ENCODE data around the gene FGF5. TPM values are rescaled to one million over a fixed set of nuclear protein-coding genes. Genes with fewer than 3 reads are reported as not detected.
"Not testable (repeated sequence)": the region's sequence is repeated elsewhere in the genome, so short reads cannot be mapped to it uniquely, and the experiment has no call there.

FGF5 gene
- polyA plus RNA-seq, 1 donor = 0.25 TPM

GRCh38 chr4:80232707-80233370 is 33.6 kb upstream of the FGF5 start:
- H3K9me3 ChIP-seq (ENCODE audit: control insufficient read depth, low read depth, low read length) = no peaks in the 10 kb centered on the region
- H3K4me1 ChIP-seq (ENCODE audit: control insufficient read depth, insufficient read depth, low read length) = no peaks in the 10 kb centered on the region
- 88% methylated on average over 2 of the region's 2 CpGs for WGBS (ENCODE audit: insufficient coverage, low lambda C conversion rate)

DNA sequence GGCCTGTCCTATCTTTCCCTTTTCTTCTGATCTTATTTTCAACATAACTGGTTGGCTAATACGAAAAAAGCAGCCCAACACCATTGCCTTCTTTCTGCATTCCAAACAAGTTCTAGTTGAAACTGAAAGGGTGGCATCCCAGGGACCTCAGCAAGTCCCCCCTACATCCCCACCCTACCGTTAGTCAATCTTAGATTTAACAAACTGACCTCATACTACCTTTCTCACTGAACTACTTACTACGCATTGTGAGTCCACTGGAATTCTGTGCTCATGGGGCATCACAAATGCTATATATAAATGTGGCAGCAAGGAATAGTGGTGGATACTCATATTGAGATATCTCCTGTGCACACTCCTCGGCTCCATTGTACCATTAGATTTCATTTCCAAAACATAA is 33.1 kb upstream of the FGF5 start:
- DNase-seq = no peak
- Histone ChIP-seq H3K9me3 (ENCODE audit: control insufficient read depth, low read depth, low read length) (no peaks in the 10 kb centered on the region), H3K27me3 (ENCODE audit: control insufficient read depth, insufficient read depth, low read length) (peaks cover 5% of the 10 kb centered on the region), H3K4me1 (ENCODE audit: control insufficient read depth, insufficient read depth, low read length) (no peaks in the 10 kb centered on the region), H3K36me3 (ENCODE audit: control insufficient read depth, insufficient read depth, low read length) (no peaks in the 10 kb centered on the region), H3K4me3 (ENCODE audit: low read length) (no peak overlapping the region), H3K27ac (ENCODE audit: low read length) (no peak overlapping the region)
- 100% methylated on average over 2 of the region's 4 CpGs for WGBS (ENCODE audit: insufficient coverage, low lambda C conversion rate)

More at GRCh38 chr4:80232707-80233370, 33.6 kb upstream of the FGF5 start:
- Histone ChIP-seq H3K27ac (ENCODE audit: low read length) (no peak overlapping the region), H3K27me3 (ENCODE audit: control insufficient read depth, insufficient read depth, low read length) (peaks cover 4% of the 10 kb centered on the region), H3K4me3 (ENCODE audit: low read length) (no peak overlapping the region), H3K36me3 (ENCODE audit: control insufficient read depth, insufficient read depth, low read length) (no peaks in the 10 kb centered on the region)
- DNase-seq = no peak

DNA sequence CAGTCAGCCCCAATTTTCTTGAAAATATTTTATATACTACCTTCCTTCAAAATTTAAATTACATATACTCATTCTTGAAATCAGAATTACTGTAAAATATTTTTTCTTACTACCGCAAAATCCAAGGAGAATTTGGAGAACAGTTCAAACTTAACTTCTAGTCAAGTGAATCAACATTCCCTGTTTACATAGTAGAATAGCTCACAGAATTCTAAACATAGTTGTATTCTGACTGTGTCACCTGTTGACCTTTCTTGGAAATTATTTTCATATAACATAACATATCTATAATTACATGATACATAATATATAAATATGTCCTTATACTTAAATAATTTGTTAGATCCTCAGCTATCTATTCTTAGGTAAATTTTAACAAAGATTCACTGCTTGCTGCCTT is 31.0 kb upstream of the FGF5 start:
- H3K27me3 ChIP-seq (ENCODE audit: control insufficient read depth, insufficient read depth, low read length) = peaks cover 3% of the 10 kb centered on the region
- no peaks in the 10 kb centered on the region for H3K36me3 ChIP-seq (ENCODE audit: control insufficient read depth, insufficient read depth, low read length)
- no peaks in the 10 kb centered on the region for H3K9me3 ChIP-seq (ENCODE audit: control insufficient read depth, low read depth, low read length)
- no peaks in the 10 kb centered on the region for H3K4me1 ChIP-seq (ENCODE audit: control insufficient read depth, insufficient read depth, low read length)
- H3K4me3 ChIP-seq (ENCODE audit: low read length) = no peak overlapping the region
- no peak for DNase-seq
- WGBS (ENCODE audit: insufficient coverage, low lambda C conversion rate) = 80% methylated on average over 1 of the region's 1 CpG
- H3K27ac ChIP-seq (ENCODE audit: low read length) = no peak overlapping the region

GRCh38 chr4:80237992-80238391 is 28.5 kb upstream of the FGF5 start:
- DNase-seq = no peak
- Histone ChIP-seq H3K4me3 (ENCODE audit: low read length) (no peak overlapping the region), H3K9me3 (ENCODE audit: control insufficient read depth, low read depth, low read length) (no peaks in the 10 kb centered on the region), H3K27ac (ENCODE audit: low read length) (no peak overlapping the region), H3K27me3 (ENCODE audit: control insufficient read depth, insufficient read depth, low read length) (peaks cover 5% of the 10 kb centered on the region), H3K36me3 (ENCODE audit: control insufficient read depth, insufficient read depth, low read length) (no peaks in the 10 kb centered on the region), H3K4me1 (ENCODE audit: control insufficient read depth, insufficient read depth, low read length) (no peaks in the 10 kb centered on the region)
- 92% methylated on average over 2 of the region's 6 CpGs for WGBS (ENCODE audit: insufficient coverage, low lambda C conversion rate)

DNA sequence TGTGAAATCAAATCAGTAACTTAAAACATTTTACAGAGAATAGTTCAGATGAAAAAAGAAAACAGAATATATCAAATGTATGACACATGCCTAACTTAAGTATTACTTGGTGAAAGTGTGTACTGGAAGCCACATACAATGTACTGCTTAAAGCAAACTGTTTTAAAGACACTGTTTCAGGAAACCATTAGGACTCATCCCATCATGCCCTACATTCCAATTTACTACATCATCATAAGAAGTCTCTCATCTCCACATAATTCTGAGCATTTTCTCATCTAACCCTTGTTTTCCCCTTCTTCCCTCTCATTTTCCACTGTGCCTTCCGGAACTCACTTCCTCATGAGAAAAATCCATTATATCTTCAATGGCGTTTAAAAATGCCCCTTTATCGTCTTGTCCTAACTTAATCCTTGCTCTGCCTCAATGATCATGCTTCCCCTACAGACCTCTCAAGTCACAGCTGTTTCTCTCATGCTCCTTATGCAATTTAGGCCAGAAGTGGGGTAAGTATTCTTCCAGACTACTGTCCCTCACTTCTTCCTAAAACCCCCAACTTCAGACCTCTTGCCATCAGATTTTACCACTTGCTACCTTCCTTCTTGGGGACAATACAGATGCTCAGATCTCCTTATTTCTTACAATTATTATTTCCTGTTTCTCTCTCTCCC is 26.8 kb upstream of the FGF5 start:
- Histone ChIP-seq H3K27me3 (ENCODE audit: control insufficient read depth, insufficient read depth, low read length) (peaks cover 10% of the 10 kb centered on the region), H3K27ac (ENCODE audit: low read length) (no peak overlapping the region), H3K36me3 (ENCODE audit: control insufficient read depth, insufficient read depth, low read length) (no peaks in the 10 kb centered on the region), H3K9me3 (ENCODE audit: control insufficient read depth, low read depth, low read length) (no peaks in the 10 kb centered on the region), H3K4me1 (ENCODE audit: control insufficient read depth, insufficient read depth, low read length) (no peaks in the 10 kb centered on the region), H3K4me3 (ENCODE audit: low read length) (no peak overlapping the region)
- whole genome bisulfite sequencing (ENCODE audit: insufficient coverage, low lambda C conversion rate) = 100% methylated on average over 2 of the region's 3 CpGs
- no peak for DNase-seq

DNA sequence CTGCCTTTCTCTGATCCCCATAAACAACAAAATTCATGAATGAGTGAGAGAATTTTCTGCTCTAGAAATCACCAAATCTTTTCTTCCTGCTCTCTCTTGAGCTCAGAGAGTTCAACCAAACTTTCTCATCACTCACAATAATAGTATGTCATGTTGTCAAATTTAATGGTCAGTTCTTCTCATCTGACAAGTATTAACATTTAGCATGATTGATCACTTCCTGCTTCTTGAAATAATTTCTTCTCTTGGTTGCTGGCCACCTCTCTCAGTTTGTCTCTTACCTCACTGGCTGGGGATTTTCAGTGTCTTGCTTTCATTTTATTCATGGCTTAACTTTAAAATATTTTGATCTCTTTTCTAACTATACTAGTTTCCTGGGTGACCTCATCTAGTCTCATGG is 25.5 kb upstream of the FGF5 start:
- H3K4me3 ChIP-seq (ENCODE audit: low read length) = no peak overlapping the region
- DNase-seq = no peak
- H3K27ac ChIP-seq (ENCODE audit: low read length) = no peak overlapping the region
- no peaks in the 10 kb centered on the region for H3K4me1 ChIP-seq (ENCODE audit: control insufficient read depth, insufficient read depth, low read length)
- no peaks in the 10 kb centered on the region for H3K9me3 ChIP-seq (ENCODE audit: control insufficient read depth, low read depth, low read length)
- no peaks in the 10 kb centered on the region for H3K36me3 ChIP-seq (ENCODE audit: control insufficient read depth, insufficient read depth, low read length)
- peaks cover 10% of the 10 kb centered on the region for H3K27me3 ChIP-seq (ENCODE audit: control insufficient read depth, insufficient read depth, low read length)

DNA sequence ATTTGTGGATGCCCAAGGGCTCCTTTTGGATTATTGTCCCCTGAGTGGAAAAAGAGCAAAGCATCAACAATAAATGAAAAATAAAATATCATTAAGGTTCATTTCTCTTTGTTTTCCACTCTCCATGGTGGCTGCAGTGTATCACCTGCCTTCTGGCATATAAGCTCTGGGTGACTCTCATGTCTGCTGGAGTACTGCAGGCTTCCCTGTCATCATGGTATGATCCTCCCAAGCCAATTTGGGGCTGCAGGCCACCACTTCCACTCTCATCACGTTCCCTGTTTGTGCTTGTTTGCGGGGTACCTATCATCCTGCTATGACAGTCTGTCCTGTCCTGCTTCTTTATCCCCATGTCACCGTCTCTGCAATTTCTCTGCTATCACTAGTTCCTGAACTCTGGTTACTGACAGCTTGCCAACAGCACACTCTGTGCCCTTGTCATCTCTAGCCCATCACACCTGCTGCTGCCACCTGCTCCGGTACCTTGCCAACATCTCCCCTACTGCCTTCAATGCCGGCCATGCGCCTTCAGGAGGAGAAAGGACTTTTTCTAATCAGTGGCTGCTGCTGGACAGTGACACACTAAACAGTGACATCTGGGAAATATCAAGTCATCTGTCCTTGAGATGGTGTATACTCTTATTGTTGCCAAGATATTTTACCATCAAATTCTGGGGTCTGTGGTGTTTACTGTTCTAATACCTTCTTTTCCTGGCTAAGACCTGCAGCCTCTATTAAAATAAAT is 23.0 kb upstream of the FGF5 start:
- Histone ChIP-seq H3K27ac (ENCODE audit: low read length) (no peak overlapping the region), H3K36me3 (ENCODE audit: control insufficient read depth, insufficient read depth, low read length) (no peaks in the 10 kb centered on the region), H3K4me1 (ENCODE audit: control insufficient read depth, insufficient read depth, low read length) (no peaks in the 10 kb centered on the region), H3K27me3 (ENCODE audit: control insufficient read depth, insufficient read depth, low read length) (peaks cover 11% of the 10 kb centered on the region), H3K9me3 (ENCODE audit: control insufficient read depth, low read depth, low read length) (no peaks in the 10 kb centered on the region), H3K4me3 (ENCODE audit: low read length) (no peak overlapping the region)
- WGBS (ENCODE audit: insufficient coverage, low lambda C conversion rate) = 71% methylated on average over 1 of the region's 6 CpGs
- no peak for DNase-seq

GRCh38 chr4:80247484-80247883 is 19.0 kb upstream of the FGF5 start:
- H3K36me3 ChIP-seq (ENCODE audit: control insufficient read depth, insufficient read depth, low read length); H3K27ac ChIP-seq (ENCODE audit: low read length); DNase-seq; H3K9me3 ChIP-seq (ENCODE audit: control insufficient read depth, low read depth, low read length); H3K27me3 ChIP-seq (ENCODE audit: control insufficient read depth, insufficient read depth, low read length); H3K4me3 ChIP-seq (ENCODE audit: low read length); H3K4me1 ChIP-seq (ENCODE audit: control insufficient read depth, insufficient read depth, low read length): not testable (repeated sequence)
- WGBS (ENCODE audit: insufficient coverage, low lambda C conversion rate) = no CpG with 5 or more reads among the region's 1 CpG

- no peaks in the 10 kb centered on the region for H3K36me3 ChIP-seq (ENCODE audit: control insufficient read depth, insufficient read depth, low read length)
- WGBS (ENCODE audit: insufficient coverage, low lambda C conversion rate) = no CpG with 5 or more reads among the region's 1 CpG
- H3K27ac ChIP-seq (ENCODE audit: low read length) = no peak overlapping the region
- no peaks in the 10 kb centered on the region for H3K4me1 ChIP-seq (ENCODE audit: control insufficient read depth, insufficient read depth, low read length)
- no peaks in the 10 kb centered on the region for H3K9me3 ChIP-seq (ENCODE audit: control insufficient read depth, low read depth, low read length)
- no peak overlapping the region for H3K4me3 ChIP-seq (ENCODE audit: low read length)
- DNase-seq = no peak
- H3K27me3 ChIP-seq (ENCODE audit: control insufficient read depth, insufficient read depth, low read length) = peaks cover 3% of the 10 kb centered on the region
Measured at GRCh38 chr4:80249144-80249543, 17.3 kb upstream of the FGF5 start.

GRCh38 chr4:80252427-80252826 is 14.0 kb upstream of the FGF5 start:
- H3K4me1 ChIP-seq (ENCODE audit: control insufficient read depth, insufficient read depth, low read length) = no peaks in the 10 kb centered on the region
- peaks cover 10% of the 10 kb centered on the region for H3K27me3 ChIP-seq (ENCODE audit: control insufficient read depth, insufficient read depth, low read length)
- H3K4me3 ChIP-seq (ENCODE audit: low read length) = no peak overlapping the region
- no peaks in the 10 kb centered on the region for H3K36me3 ChIP-seq (ENCODE audit: control insufficient read depth, insufficient read depth, low read length)
- H3K9me3 ChIP-seq (ENCODE audit: control insufficient read depth, low read depth, low read length) = no peaks in the 10 kb centered on the region
- no peak for DNase-seq
- H3K27ac ChIP-seq (ENCODE audit: low read length) = no peak overlapping the region
